ENCODE measurements around the gene AQP12A. TPM values are rescaled to one million over a fixed set of nuclear protein-coding genes. Genes with fewer than 3 reads are reported as not detected.

The AQP12A gene
- total and polyA plus RNA-seq, 2 experiments from 2014 or later, result not detected

GRCh38 chr2:240645346-240645745, 46.3 kb upstream of the AQP12A start:
- ATAC-seq (no peak), DNase-seq (ENCODE audit: low spot score) (no peak)

More at GRCh38 chr2:240645346-240645745, 46.3 kb upstream of the AQP12A start:
- Mint-ChIP-seq H3K36me3 (ENCODE audit: low read depth) (no peaks in the 10 kb centered on the region), H3K9me3 (no peaks in the 10 kb centered on the region), H3K4me1 (peaks cover 10% of the 10 kb centered on the region), H3K27me3 (ENCODE audit: insufficient read depth, low read depth, poor library complexity) (peaks cover 13% of the 10 kb centered on the region), H3K4me3 (no peak overlapping the region), H3K27ac (no peak overlapping the region)
- H3K27ac ChIP-seq (ENCODE audit: low read depth), result no peak overlapping the region
- no peaks in the 10 kb centered on the region for H3K27me3 ChIP-seq (ENCODE audit: insufficient read depth)
- H3K9me2 ChIP-seq (ENCODE audit: insufficient read depth), result no peaks in the 10 kb centered on the region
- H3F3A ChIP-seq (replicated peaks; ENCODE audit: low read depth), result no peaks in the 10 kb centered on the region
- no peak overlapping the region for H3K4me2 ChIP-seq
- no peaks in the 10 kb centered on the region for H3K4me1 ChIP-seq (ENCODE audit: insufficient read depth)
- TF ChIP-seq JUNB (IDR thresholded peaks at IDR 0.05; ENCODE audit: unreplicated experiment) (no peak), EZH2phosphoT487 (IDR thresholded peaks at IDR 0.05; ENCODE audit: unreplicated experiment) (no peak), NANOG (IDR thresholded peaks at IDR 0.05; ENCODE audit: borderline replicate concordance) (no peak), REST (IDR thresholded peaks at IDR 0.05; ENCODE audit: unreplicated experiment) (no peak), ZNF462 (CRISPR knock-in tag; IDR thresholded peaks at IDR 0.05) (no peak), EZH2 (IDR thresholded peaks at IDR 0.05; ENCODE audit: low read depth, unreplicated experiment) (no peak), ETS1 (IDR thresholded peaks at IDR 0.05) (no peak), ZNF114 (CRISPR knock-in tag; IDR thresholded peaks at IDR 0.05) (no peak), POLR2AphosphoS5 (IDR thresholded peaks at IDR 0.05; ENCODE audit: low read depth) (no peak), CTCF (conservative IDR thresholded peaks at IDR 0.05; ENCODE audit: low read depth in 2 of 2) (no peak), CREB1 (CRISPR knock-in tag; IDR thresholded peaks at IDR 0.05; ENCODE audit: low read depth) (no peak), ZNF331 (CRISPR knock-in tag; IDR thresholded peaks at IDR 0.05; ENCODE audit: low read depth) (no peak), STAT1 (IDR thresholded peaks at IDR 0.05; ENCODE audit: unreplicated experiment) (no peak)
- H2AFZ ChIP-seq, result no peak overlapping the region
- no peaks in the 10 kb centered on the region for H3K79me2 ChIP-seq (replicated peaks; ENCODE audit: insufficient read depth)
- H3K36me3 ChIP-seq (ENCODE audit: insufficient read depth), result no peaks in the 10 kb centered on the region
- no peaks in the 10 kb centered on the region for H4K20me1 ChIP-seq (replicated peaks; ENCODE audit: insufficient read depth)
- H3K4me3 ChIP-seq, result no peak overlapping the region
